Activated naive CD8-positive, alpha-beta T cell treated with anti-CD3 and anti-CD28 coated beads for 36 hours (primary cell): ENCODE measurements around the gene RRP36. TPM values are rescaled to one million over a fixed set of nuclear protein-coding genes. Genes with fewer than 3 reads are reported as not detected.
"Not testable (repeated sequence)": the region's sequence is repeated elsewhere in the genome, so short reads cannot be mapped to it uniquely, and the experiment has no call there.

Source experiments
- DNase-seq: peaks from one replicate; pipeline ENCODE4 v3.0.0; 2021
- H3K27ac Mint-ChIP-seq: one replicate; pipeline ENCODE4 v1.8.0; 2022; ENCODE audit warnings: mild to moderate bottlenecking, moderate library complexity, mixed read lengths
- H3K27me3 Mint-ChIP-seq: one replicate; pipeline ENCODE4 v1.8.0; 2022; ENCODE audit warnings: mild to moderate bottlenecking, mixed read lengths
- H3K36me3 Mint-ChIP-seq: one replicate; pipeline ENCODE4 v1.8.0; 2021; ENCODE audit warnings: mild to moderate bottlenecking, mixed read lengths
- H3K4me1 Mint-ChIP-seq: one replicate; pipeline ENCODE4 v1.8.0; 2021; ENCODE audit warnings: mixed read lengths
- H3K4me3 Mint-ChIP-seq: one replicate; pipeline ENCODE4 v1.8.0; 2022; ENCODE audit warnings: mild to moderate bottlenecking, moderate library complexity, mixed read lengths
- H3K9me3 Mint-ChIP-seq: one replicate; pipeline ENCODE4 v1.8.0; 2022; ENCODE audit warnings: mixed read lengths
- total RNA-seq, 2 experiments: library from RNA; stranded (reverse); gene quantifications; one replicate each; pipeline ENCODE4 v1.2.3, GENCODE V29; 2021

Gene RRP36
- total RNA-seq, 2 experiments from 2014 or later, result 87.6 to 93.0 TPM

- DNase-seq, result no peak
- no peaks in the 10 kb centered on the region for H3K4me1 Mint-ChIP-seq
- no peaks in the 10 kb centered on the region for H3K27me3 Mint-ChIP-seq
- H3K4me3 Mint-ChIP-seq, result no peak overlapping the region
- no peaks in the 10 kb centered on the region for H3K9me3 Mint-ChIP-seq
- no peak overlapping the region for H3K27ac Mint-ChIP-seq
- H3K36me3 Mint-ChIP-seq, result peaks cover 5% of the 10 kb centered on the region
Observed at GRCh38 chr6:43040542-43041257, 19.3 kb downstream of the RRP36 start.

- not testable (repeated sequence) for H3K9me3 Mint-ChIP-seq, DNase-seq, H3K36me3 Mint-ChIP-seq, H3K4me1 Mint-ChIP-seq, H3K27me3 Mint-ChIP-seq, H3K4me3 Mint-ChIP-seq, H3K27ac Mint-ChIP-seq
Observed at GRCh38 chr6:43041475-43041874, 20.1 kb downstream of the RRP36 start.

DNA sequence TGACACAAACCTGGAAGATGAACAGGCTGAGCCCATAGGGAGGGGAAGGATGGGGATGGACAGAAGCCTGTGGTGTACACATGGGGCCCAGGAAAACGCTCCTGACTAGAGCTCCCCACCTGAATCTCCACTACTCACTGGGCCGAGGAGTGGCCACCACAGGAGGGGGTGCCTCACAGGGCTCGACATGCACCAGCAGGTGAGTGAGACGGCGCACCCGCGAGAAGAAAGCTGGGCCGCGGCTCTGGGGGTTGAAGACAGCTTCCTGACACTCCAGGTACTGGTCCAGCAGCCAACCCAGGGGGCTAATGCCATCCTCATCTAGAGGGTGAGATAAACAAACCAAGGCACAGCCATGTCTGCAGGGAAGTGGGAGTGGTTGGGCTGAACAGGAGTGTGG lies 21.9 kb downstream of the RRP36 start:
- Mint-ChIP-seq H3K4me1 (no peaks in the 10 kb centered on the region), H3K36me3 (peaks cover 4% of the 10 kb centered on the region), H3K4me3 (no peak overlapping the region), H3K27ac (no peak overlapping the region), H3K9me3 (no peaks in the 10 kb centered on the region), H3K27me3 (no peaks in the 10 kb centered on the region)
- no peak for DNase-seq

GRCh38 chr6:43045371-43045930 lies 24.0 kb downstream of the RRP36 start:
- Mint-ChIP-seq H3K27ac (no peak overlapping the region), H3K9me3 (no peaks in the 10 kb centered on the region), H3K27me3 (no peaks in the 10 kb centered on the region), H3K4me1 (peaks cover under 1% of the 10 kb centered on the region), H3K36me3 (peaks cover 5% of the 10 kb centered on the region), H3K4me3 (no peak overlapping the region)
- no peak for DNase-seq

DNA sequence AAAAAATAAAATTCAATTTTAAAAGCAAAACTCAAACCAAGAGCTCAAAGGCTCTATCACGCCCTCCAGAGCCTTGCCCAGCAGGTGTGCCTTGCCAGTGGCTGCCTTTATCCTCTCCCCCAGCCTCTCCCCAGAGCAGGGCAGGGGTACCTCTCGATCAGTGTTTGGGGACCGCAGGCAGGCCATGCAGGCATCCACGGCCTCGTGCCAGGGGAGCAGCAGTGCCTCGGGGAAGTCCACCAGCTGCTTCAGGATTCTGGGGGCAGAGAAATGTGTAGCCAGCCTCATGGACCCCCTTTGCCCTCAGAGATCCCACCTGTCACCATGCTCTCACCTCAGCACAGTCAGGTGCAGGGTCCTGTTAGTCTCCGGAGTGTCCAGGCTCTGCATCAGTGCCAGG lies 26.6 kb downstream of the RRP36 start:
- DNase-seq, result no peak
- no peak overlapping the region for H3K27ac Mint-ChIP-seq
- H3K4me1 Mint-ChIP-seq, result peaks cover 20% of the 10 kb centered on the region
- H3K27me3 Mint-ChIP-seq, result no peaks in the 10 kb centered on the region
- H3K4me3 Mint-ChIP-seq, result no peak overlapping the region
- no peaks in the 10 kb centered on the region for H3K9me3 Mint-ChIP-seq
- H3K36me3 Mint-ChIP-seq, result peaks cover 4% of the 10 kb centered on the region

DNA sequence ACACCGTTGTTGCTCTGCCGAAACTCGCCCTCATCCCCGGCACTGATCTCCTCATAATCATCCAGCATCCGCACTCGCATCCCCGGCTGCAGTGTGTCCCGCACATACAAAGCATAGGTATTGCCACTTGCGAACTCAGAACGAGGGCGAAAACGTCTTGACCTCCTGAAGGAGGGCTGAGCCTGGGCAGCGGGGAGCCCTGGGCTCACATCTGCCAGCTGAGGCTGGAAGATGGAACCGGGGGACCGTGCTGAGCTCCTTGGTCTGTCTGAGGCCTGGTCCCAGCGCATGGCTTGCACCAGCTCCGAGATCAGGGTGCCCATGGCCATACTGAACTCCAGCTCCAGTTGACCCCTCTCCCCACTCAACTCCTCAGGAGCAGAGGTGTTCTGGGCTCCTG lies 29.6 kb downstream of the RRP36 start:
- Mint-ChIP-seq H3K9me3 (no peaks in the 10 kb centered on the region), H3K4me1 (peaks cover 28% of the 10 kb centered on the region), H3K4me3 (no peak overlapping the region), H3K36me3 (peaks cover 12% of the 10 kb centered on the region), H3K27me3 (no peaks in the 10 kb centered on the region), H3K27ac (no peak overlapping the region)
- DNase-seq, result no peak

GRCh38 chr6:43052225-43052841 lies 30.9 kb downstream of the RRP36 start:
- Mint-ChIP-seq H3K9me3 (no peaks in the 10 kb centered on the region), H3K4me1 (peaks cover 28% of the 10 kb centered on the region), H3K36me3 (peaks cover 15% of the 10 kb centered on the region)

GRCh38 chr6:43052842-43053544 lies 31.6 kb downstream of the RRP36 start:
- Mint-ChIP-seq H3K27ac (peak overlapping the region; percentile 93), H3K4me1 (peaks cover 33% of the 10 kb centered on the region)

More at GRCh38 chr6:43052225-43052841, 30.9 kb downstream of the RRP36 start:
- Mint-ChIP-seq H3K4me3 (peak overlapping the region; percentile 98), H3K27me3 (no peaks in the 10 kb centered on the region), H3K27ac (peak overlapping the region; percentile 93)
- no peak for DNase-seq

GRCh38 chr6:43053545-43054205 lies 32.3 kb downstream of the RRP36 start, which contains the start of gene CUL7:
Gene CUL7 (minus strand): TSS chr6:43053851. CDS start chr6:43052788, 1,063 bp downstream.
- no peaks in the 10 kb centered on the region for H3K27me3 Mint-ChIP-seq
- H3K4me3 Mint-ChIP-seq, result peak within 1 kb of the TSS; percentile 98
- peak; percentile 93 for DNase-seq
- H3K27ac Mint-ChIP-seq, result peak within 1 kb of the TSS; percentile 93
- H3K4me1 Mint-ChIP-seq, result peaks cover 40% of the 10 kb centered on the region
- peaks cover 15% of the 10 kb centered on the region for H3K36me3 Mint-ChIP-seq
- H3K9me3 Mint-ChIP-seq, result no peaks in the 10 kb centered on the region

More at GRCh38 chr6:43052842-43053544, 31.6 kb downstream of the RRP36 start:
- DNase-seq, result no peak
- Mint-ChIP-seq H3K36me3 (peaks cover 15% of the 10 kb centered on the region), H3K4me3 (peak overlapping the region; percentile 98), H3K9me3 (no peaks in the 10 kb centered on the region), H3K27me3 (no peaks in the 10 kb centered on the region)

DNA sequence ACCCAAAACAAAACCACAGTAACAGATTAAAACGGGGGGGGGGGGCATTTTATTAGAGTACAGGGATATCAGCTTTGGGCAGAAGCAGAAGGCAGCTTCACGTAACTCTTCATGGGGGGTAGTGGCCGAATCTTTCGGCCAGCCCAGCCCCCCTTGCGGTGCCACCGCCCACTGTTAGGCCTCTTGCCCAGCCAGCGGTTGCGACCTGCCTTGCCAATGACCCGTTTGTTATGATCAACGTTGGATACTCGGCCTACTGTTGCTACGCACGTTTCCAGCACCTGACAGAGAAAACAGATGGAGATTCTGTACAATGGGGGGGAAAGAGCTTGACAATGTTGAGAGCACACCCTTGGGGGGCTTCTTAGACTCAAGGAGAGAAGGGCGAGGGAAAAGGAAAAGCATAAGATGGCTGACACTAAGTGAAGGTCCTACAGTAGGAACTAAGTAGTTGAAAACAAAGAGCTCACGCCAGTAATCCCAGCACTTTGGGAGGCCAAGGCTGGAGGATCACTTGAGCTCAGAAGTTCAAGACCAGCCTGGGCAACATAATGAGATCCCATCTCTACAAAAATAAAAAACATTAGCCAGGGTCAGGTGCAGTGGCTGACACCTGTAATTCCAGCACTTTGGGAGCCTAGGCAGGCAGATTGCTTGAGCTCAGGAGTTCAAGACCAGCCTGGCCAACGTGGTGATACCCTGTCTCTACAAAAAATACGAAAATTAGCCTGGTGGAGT lies 33.0 kb downstream of the RRP36 start:
- H3K4me3 Mint-ChIP-seq, result peak overlapping the region; percentile 98
- peaks cover 15% of the 10 kb centered on the region for H3K36me3 Mint-ChIP-seq
- no peaks in the 10 kb centered on the region for H3K27me3 Mint-ChIP-seq
- no peaks in the 10 kb centered on the region for H3K9me3 Mint-ChIP-seq
- peak overlapping the region; percentile 93 for H3K27ac Mint-ChIP-seq
- no peak for DNase-seq
- peaks cover 40% of the 10 kb centered on the region for H3K4me1 Mint-ChIP-seq

DNA sequence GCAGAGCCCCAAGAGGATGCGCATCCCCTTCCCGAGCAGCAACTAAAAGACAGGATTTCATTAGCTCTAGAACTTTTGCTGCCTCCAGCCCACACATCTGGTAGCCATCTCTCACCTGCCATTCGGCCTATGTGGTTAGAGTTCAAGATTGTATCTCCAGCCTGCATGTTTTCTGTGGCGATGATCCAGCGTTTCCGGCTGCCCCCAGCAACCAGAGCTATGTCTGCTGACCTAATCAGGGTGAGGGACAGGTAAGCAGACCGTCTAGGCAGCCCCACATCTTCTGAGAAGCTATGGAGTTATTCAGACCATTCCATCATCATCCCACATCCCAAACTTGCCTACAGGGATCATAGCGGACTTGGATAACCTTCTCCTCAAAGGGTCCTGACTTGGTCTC lies 34.5 kb downstream of the RRP36 start:
- Mint-ChIP-seq H3K4me3 (no peak overlapping the region), H3K27ac (no peak overlapping the region), H3K36me3 (peaks cover 11% of the 10 kb centered on the region), H3K9me3 (no peaks in the 10 kb centered on the region), H3K27me3 (no peaks in the 10 kb centered on the region), H3K4me1 (peaks cover 47% of the 10 kb centered on the region)
- no peak for DNase-seq

- Mint-ChIP-seq H3K4me3 (peak overlapping the region; percentile 81), H3K27ac (peak overlapping the region; percentile 92), H3K4me1 (peaks cover 29% of the 10 kb centered on the region), H3K9me3 (no peaks in the 10 kb centered on the region), H3K27me3 (no peaks in the 10 kb centered on the region), H3K36me3 (peaks cover 8% of the 10 kb centered on the region)
- DNase-seq, result no peak
Observed at GRCh38 chr6:43058531-43058930, 37.1 kb downstream of the RRP36 start.

DNA sequence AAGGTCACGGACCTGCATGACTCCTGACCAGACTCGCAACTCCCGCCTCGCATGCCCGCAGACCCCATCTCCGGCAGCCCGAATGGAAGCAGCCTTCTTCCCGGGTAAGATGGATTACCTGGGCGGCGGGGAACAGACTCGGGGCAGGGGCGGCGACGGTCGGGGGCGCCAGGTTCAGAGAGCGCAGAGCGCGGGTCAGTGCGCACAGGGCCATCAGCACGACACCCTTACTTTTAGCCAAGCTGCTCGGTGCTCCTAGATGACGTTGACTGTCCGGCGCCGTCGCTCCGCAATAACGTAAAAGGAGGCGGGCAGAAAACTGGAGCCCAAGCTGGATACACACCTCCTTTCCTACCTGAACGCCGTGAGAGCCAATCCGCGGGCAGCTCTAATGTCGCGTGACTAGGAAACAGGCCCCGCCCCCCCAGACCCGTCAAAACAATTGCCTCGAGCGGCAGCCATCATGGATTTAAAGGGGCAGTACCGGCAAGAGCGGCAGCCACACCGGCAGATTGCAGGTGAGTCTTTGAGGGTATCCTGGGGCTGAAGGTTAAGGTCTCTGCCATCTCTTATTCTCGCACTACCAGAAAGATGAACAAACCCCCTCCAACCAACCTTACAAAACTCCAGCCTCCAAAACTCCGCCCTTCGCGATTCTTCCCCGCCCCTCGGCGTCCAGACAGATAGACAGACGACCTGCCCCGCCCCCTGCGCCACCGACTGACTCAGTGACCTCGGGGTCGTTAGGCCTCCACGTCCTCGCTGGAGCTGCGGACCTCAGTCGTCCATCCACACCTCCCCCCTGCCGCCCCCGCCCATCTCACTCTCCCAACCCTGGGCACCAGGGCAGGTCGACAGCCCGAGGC lies 38.0 kb downstream of the RRP36 start, which contains the start of the genes KLC4 and MRPL2:
TSS of gene KLC4 (plus strand) at position 464 of the 866 bp plus-strand sequence. CDS start 1,705 bp downstream, outside the sequence.
TSS of gene MRPL2 (minus strand) at position 267 of the 866 bp plus-strand sequence. CDS start at position 214, 53 bp downstream.
- Mint-ChIP-seq H3K9me3 (no peaks in the 10 kb centered on the region), H3K27ac (peak within 1 kb of the TSS; percentile 92), H3K36me3 (peaks cover 3% of the 10 kb centered on the region), H3K27me3 (no peaks in the 10 kb centered on the region), H3K4me1 (peaks cover 23% of the 10 kb centered on the region), H3K4me3 (peak within 1 kb of the TSS; percentile 81)
- DNase-seq, result peak; percentile 93
